ENCODE data around the gene BPNT1.

The BPNT1 gene

DNA sequence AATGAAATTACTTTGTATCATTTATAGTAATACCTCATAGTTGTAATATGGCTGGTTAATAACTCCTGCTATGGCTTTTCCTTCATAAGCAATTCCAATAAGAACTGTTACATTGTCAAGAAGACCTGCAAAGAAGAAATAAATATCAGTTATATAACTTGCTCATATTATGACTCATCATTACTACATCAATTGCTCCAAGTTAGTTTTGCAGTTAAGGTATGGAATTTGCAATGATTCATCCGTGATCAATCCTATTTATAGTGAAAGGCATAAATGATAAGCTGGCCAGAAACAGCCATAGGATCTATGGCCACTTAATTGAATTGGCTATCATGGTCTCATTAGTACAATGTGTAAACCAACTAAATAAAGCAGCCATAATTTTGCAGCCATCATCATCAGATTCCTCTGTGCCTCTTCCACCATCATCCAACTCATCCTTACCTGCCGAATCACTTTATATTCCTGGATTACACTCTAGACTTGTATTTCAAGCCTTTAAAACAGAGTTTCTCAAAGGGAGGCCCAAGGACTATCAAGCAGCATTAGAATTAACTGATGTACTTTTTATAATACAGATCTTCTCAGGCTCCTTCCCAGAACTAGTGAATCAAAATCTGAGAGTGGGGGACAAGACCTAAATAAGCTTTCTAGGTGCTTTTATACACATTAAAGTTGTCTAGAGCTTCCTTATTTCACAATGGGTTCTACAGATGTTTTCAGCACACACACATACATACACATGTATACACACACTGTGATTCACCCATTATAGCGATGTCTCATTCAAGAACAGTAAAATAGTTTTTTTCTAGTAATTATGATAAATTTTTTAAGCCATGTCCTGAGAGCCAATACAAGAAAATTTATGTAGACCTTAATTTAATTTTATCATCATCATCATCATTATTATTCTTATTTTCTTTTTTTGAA is 22.1 kb downstream of the BPNT1 start:
- no peak overlapping the region for H3K4me3 ChIP-seq (replicated peaks; ENCODE audit: low read depth, low read length)
- no peaks in the 10 kb centered on the region for H3K27me3 ChIP-seq (replicated peaks; ENCODE audit: control insufficient read depth, insufficient read depth, low read length)
- no peak for DNase-seq (ENCODE audit: extremely low read depth, insufficient read length)
- H3K36me3 ChIP-seq (ENCODE audit: control insufficient read depth, insufficient read depth, low read length) = peaks cover 8% of the 10 kb centered on the region
- TF ChIP-seq, protein P1, sequence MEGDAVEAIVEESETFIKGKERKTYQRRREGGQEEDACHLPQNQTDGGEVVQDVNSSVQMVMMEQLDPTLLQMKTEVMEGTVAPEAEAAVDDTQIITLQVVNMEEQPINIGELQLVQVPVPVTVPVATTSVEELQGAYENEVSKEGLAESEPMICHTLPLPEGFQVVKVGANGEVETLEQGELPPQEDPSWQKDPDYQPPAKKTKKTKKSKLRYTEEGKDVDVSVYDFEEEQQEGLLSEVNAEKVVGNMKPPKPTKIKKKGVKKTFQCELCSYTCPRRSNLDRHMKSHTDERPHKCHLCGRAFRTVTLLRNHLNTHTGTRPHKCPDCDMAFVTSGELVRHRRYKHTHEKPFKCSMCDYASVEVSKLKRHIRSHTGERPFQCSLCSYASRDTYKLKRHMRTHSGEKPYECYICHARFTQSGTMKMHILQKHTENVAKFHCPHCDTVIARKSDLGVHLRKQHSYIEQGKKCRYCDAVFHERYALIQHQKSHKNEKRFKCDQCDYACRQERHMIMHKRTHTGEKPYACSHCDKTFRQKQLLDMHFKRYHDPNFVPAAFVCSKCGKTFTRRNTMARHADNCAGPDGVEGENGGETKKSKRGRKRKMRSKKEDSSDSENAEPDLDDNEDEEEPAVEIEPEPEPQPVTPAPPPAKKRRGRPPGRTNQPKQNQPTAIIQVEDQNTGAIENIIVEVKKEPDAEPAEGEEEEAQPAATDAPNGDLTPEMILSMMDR (IDR thresholded peaks at IDR 0.05; ENCODE audit: insufficient read depth, low read length, poor library complexity, severe bottlenecking) = no peak

DNA sequence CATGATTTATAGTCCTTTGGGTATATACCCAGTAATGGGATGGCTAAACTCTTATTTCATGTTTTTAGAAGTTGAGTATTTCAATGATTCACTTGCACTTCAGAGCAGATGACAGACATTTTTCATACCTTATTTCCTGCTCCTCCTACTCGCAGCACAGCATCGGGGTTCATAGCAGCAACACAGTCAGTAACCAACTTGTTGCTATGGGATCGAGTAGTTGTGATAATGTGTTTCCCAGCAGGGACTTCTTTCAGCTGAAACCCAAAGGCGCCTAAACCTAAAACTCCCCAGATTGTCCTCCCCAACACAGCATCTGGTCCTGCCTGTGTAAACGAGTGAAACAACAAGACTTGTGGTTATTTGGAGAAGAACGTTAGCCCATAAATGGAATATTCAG is 27.0 kb downstream of the BPNT1 start:
- Histone ChIP-seq H3K36me3 (ENCODE audit: control insufficient read depth, insufficient read depth, low read length) (peaks cover 6% of the 10 kb centered on the region), H3K4me3 (replicated peaks; ENCODE audit: low read depth, low read length) (no peak overlapping the region), H3K27me3 (replicated peaks; ENCODE audit: control insufficient read depth, insufficient read depth, low read length) (no peaks in the 10 kb centered on the region)
- no peak for DNase-seq (ENCODE audit: extremely low read depth, insufficient read length)
- TF ChIP-seq, protein P1 (IDR thresholded peaks at IDR 0.05; ENCODE audit: insufficient read depth, low read length, poor library complexity, severe bottlenecking) = no peak

DNA sequence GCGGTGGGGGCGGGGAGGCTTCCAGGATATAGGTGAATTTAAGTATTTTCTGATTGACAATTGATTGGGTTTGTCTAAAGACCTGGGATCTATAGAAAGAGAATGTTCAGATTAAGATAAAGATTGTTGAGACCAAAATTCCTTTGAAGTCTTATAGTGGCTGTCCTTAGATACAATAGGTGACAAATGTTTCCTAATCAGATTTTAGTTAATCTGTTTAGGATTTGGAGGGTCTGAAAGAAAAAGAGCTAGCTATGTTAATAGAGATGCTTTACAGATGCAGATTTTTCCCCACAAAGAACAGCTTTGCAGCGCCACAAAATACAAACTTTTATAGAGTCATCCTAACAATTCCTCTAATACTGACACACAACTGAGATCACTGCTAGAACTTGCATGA is 28.7 kb downstream of the BPNT1 start:
- no peaks in the 10 kb centered on the region for H3K27me3 ChIP-seq (replicated peaks; ENCODE audit: control insufficient read depth, insufficient read depth, low read length)
- DNase-seq (ENCODE audit: extremely low read depth, insufficient read length) = no peak
- no peak overlapping the region for H3K4me3 ChIP-seq (replicated peaks; ENCODE audit: low read depth, low read length)
- TF ChIP-seq, protein P1 (IDR thresholded peaks at IDR 0.05; ENCODE audit: insufficient read depth, low read length, poor library complexity, severe bottlenecking) = no peak
- H3K36me3 ChIP-seq (ENCODE audit: control insufficient read depth, insufficient read depth, low read length) = peaks cover 5% of the 10 kb centered on the region

DNA sequence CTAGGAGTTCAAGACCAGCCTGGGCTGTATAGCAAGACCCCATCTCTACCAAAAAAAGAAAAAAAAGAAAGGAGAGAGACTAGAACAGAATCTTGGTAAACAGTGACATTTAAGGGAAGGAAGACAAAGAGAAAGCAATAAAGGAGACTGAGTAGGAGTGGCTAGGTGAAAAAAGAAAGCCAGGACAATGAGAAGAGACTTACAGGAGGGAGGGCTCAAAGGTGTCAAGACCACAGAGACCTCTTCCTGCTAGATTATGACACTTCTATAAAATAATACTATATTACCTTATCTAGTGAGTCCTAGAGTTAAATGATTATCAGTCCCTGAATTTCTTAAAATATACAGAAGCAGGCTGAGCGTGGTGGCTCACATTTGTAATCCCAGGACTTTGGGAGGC is 33.2 kb downstream of the BPNT1 start:
- no peak for DNase-seq (ENCODE audit: extremely low read depth, insufficient read length)
- Histone ChIP-seq H3K27me3 (replicated peaks; ENCODE audit: control insufficient read depth, insufficient read depth, low read length) (no peaks in the 10 kb centered on the region), H3K4me3 (replicated peaks; ENCODE audit: low read depth, low read length) (no peak overlapping the region), H3K36me3 (ENCODE audit: control insufficient read depth, insufficient read depth, low read length) (no peaks in the 10 kb centered on the region; the same call in 1 of the 2 replicates)
- TF ChIP-seq, protein P1 (IDR thresholded peaks at IDR 0.05; ENCODE audit: insufficient read depth, low read length, poor library complexity, severe bottlenecking) = no peak

DNA sequence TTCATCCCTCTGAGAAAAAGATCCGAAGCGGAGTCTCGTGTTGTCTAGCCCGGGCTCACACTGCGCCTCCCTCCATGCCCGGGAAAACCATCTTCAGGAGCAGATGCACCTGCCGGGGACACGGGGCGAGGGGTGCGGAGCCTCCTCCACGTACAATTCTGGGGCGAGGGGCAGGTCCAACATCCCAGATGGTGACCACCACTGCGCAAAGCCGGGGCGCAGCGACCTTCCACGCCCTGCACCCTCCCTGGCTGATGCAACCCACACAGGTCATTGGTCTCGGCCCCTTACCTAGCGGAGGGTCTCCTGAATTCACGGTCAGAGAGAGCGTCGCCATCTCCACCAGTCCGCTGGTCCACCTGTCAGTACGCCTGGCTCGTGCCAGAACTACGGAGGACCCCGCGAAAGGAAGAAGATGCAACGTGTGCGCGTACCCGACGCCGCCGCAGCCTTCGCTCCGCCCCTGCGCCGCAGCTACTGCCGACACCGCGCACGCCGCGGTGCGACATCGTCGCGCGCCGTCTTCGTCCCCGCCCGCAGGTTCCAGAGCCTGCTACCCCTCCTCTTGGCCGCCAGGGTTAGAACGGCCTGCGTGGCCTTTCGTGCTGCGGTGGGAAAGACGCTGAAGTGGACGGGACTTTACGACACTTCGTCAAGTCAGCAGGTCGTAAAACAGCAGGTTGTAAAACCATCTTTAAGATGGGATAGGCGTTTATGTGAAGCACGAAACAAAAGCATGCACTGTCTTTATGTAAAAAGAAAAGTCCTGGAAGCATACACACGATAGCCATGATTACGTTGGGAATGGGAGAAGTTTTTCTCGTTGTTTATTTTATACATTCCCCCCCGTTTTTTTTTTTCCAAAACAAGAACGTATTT is 43.3 kb downstream of the BPNT1 start, which contains the start of gene EPRS1:
TSS of gene EPRS1 (minus strand) at position 454 of the 879 bp plus-strand sequence. CDS start at position 337, 117 bp downstream.
- peak; percentile 99 for DNase-seq (ENCODE audit: extremely low read depth, insufficient read length)
- peak within 1 kb of the TSS; percentile 99 for H3K4me3 ChIP-seq (replicated peaks; ENCODE audit: low read depth, low read length)
- no peaks in the 10 kb centered on the region for H3K27me3 ChIP-seq (replicated peaks; ENCODE audit: control insufficient read depth, insufficient read depth, low read length)
- no peaks in the 10 kb centered on the region for H3K36me3 ChIP-seq (ENCODE audit: control insufficient read depth, insufficient read depth, low read length)
- TF ChIP-seq, protein P1 (IDR thresholded peaks at IDR 0.05; ENCODE audit: insufficient read depth, low read length, poor library complexity, severe bottlenecking) = peak; percentile 53

All from GM06990 (cell line).